ENCODE results near the gene HJV. TPM values are rescaled to one million over a fixed set of nuclear protein-coding genes. Genes with fewer than 3 reads are reported as not detected.
A peak's percentile ranks its signal among the peaks of the same experiment; 100 is the strongest.

Gene HJV
- total and polyA plus RNA-seq, 2 donors (not counting 1 experiment from before 2014, with no cell fraction given) = not detected

- peak overlapping the region; percentile 66 for H2AFZ ChIP-seq (ENCODE audit: low read length)
- DNase-seq (ENCODE audit: low read depth in 2 of 2) = no peak
- H3K4me3 ChIP-seq (replicated peaks in 1 of 4; ENCODE audit: control extremely low read depth in 1 of 4, insufficient read depth in 1 of 4, low read depth in 3 of 4, low read length in 4 of 4) = no peak overlapping the region
- no peak overlapping the region for H3K27ac ChIP-seq (ENCODE audit: insufficient read depth, low read length)
- H3K9ac ChIP-seq (ENCODE audit: insufficient read depth, low read length) = no peak overlapping the region
- H4K20me1 ChIP-seq (ENCODE audit: control insufficient read depth, extremely low read depth, insufficient read depth, low read length) = no peaks in the 10 kb centered on the region
- H3K27me3 ChIP-seq (ENCODE audit: control insufficient read depth, insufficient read depth, low read length) = no peaks in the 10 kb centered on the region
- H3K79me2 ChIP-seq (ENCODE audit: control insufficient read depth, insufficient read depth, low read length) = no peaks in the 10 kb centered on the region
- no peaks in the 10 kb centered on the region for H3K36me3 ChIP-seq (ENCODE audit: control insufficient read depth, insufficient read depth, low read length)
- no peaks in the 10 kb centered on the region for H3K9me3 ChIP-seq (ENCODE audit: control insufficient read depth, insufficient read depth, low read depth, low read length)
- no peak for TF ChIP-seq EZH2 (IDR thresholded peaks at IDR 0.05; ENCODE audit: low read length, missing control alignments)
- TF ChIP-seq CTCF (conservative IDR thresholded peaks at IDR 0.05 in 1 of 2, IDR thresholded peaks at IDR 0.05 in 1 of 2; ENCODE audit: low read depth in 1 of 2, low read length in 2 of 2) = no peak
- peak overlapping the region; percentile 66 for H3K4me2 ChIP-seq (ENCODE audit: extremely low read depth, insufficient read depth, low read length)
- peaks cover 12% of the 10 kb centered on the region for H3K4me1 ChIP-seq (ENCODE audit: control insufficient read depth, extremely low read depth, insufficient read depth, low read length)
Measured at GRCh38 chr1:145985129-145985501, 36.4 kb downstream of the HJV start.

GRCh38 chr1:145983960-145984830 is 37.3 kb downstream of the HJV start:
- Histone ChIP-seq H3K4me1 (ENCODE audit: control insufficient read depth, extremely low read depth, insufficient read depth, low read length) (peaks cover 16% of the 10 kb centered on the region), H3K27ac (ENCODE audit: insufficient read depth, low read length) (no peak overlapping the region), H3K9me3 (ENCODE audit: control insufficient read depth, insufficient read depth, low read depth, low read length) (no peaks in the 10 kb centered on the region), H3K36me3 (ENCODE audit: control insufficient read depth, insufficient read depth, low read length) (no peaks in the 10 kb centered on the region), H4K20me1 (ENCODE audit: control insufficient read depth, extremely low read depth, insufficient read depth, low read length) (no peaks in the 10 kb centered on the region), H3K79me2 (ENCODE audit: control insufficient read depth, insufficient read depth, low read length) (no peaks in the 10 kb centered on the region), H3K27me3 (ENCODE audit: control insufficient read depth, insufficient read depth, low read length) (no peaks in the 10 kb centered on the region), H3K4me2 (ENCODE audit: extremely low read depth, insufficient read depth, low read length) (no peak overlapping the region), H3K9ac (ENCODE audit: insufficient read depth, low read length) (no peak overlapping the region), H2AFZ (ENCODE audit: low read length) (no peak overlapping the region), H3K4me3 (replicated peaks in 1 of 4; ENCODE audit: control extremely low read depth in 1 of 4, insufficient read depth in 1 of 4, low read depth in 3 of 4, low read length in 4 of 4) (no peak overlapping the region)
- no peak for DNase-seq (ENCODE audit: low read depth in 2 of 2)
- no peak for TF ChIP-seq EZH2 (IDR thresholded peaks at IDR 0.05; ENCODE audit: low read length, missing control alignments)
- TF ChIP-seq CTCF (conservative IDR thresholded peaks at IDR 0.05 in 1 of 2, IDR thresholded peaks at IDR 0.05 in 1 of 2; ENCODE audit: low read depth in 1 of 2, low read length in 2 of 2) = no peak

DNA sequence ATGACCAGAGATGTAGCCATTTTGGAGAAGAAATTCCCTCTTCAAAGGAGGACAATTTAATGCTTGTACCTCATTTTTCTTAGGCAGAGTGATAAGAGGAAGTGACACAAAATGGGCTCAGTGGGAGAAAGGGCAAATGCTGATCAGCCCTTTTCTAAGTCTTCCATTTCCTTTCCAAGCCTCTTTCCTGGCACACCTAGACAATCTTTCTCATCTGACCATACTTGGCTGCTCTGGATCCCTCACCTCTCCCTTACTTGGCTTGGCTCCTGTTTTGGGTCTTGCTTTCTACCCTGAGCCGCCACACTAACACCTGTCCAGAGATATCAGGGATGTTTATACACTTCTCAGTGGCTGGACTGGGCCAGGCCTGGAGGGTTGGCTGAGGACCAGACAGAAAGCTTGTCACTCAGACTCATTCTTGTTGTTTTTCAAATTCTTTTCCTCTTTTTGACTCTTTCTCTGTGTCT is 38.3 kb downstream of the HJV start:
- Histone ChIP-seq H3K27me3 (ENCODE audit: control insufficient read depth, insufficient read depth, low read length) (no peaks in the 10 kb centered on the region), H3K4me3 (replicated peaks in 1 of 4; ENCODE audit: control extremely low read depth in 1 of 4, insufficient read depth in 1 of 4, low read depth in 3 of 4, low read length in 4 of 4) (no peak overlapping the region), H3K4me1 (ENCODE audit: control insufficient read depth, extremely low read depth, insufficient read depth, low read length) (peaks cover 24% of the 10 kb centered on the region), H3K9me3 (ENCODE audit: control insufficient read depth, insufficient read depth, low read depth, low read length) (no peaks in the 10 kb centered on the region), H3K27ac (ENCODE audit: insufficient read depth, low read length) (no peak overlapping the region), H3K79me2 (ENCODE audit: control insufficient read depth, insufficient read depth, low read length) (no peaks in the 10 kb centered on the region), H3K4me2 (ENCODE audit: extremely low read depth, insufficient read depth, low read length) (no peak overlapping the region), H4K20me1 (ENCODE audit: control insufficient read depth, extremely low read depth, insufficient read depth, low read length) (no peaks in the 10 kb centered on the region), H2AFZ (ENCODE audit: low read length) (no peak overlapping the region), H3K9ac (ENCODE audit: insufficient read depth, low read length) (no peak overlapping the region), H3K36me3 (ENCODE audit: control insufficient read depth, insufficient read depth, low read length) (no peaks in the 10 kb centered on the region)
- DNase-seq (ENCODE audit: low read depth in 2 of 2) = no peak
- no peak for TF ChIP-seq EZH2 (IDR thresholded peaks at IDR 0.05; ENCODE audit: low read length, missing control alignments)
- no peak for TF ChIP-seq CTCF (conservative IDR thresholded peaks at IDR 0.05 in 1 of 2, IDR thresholded peaks at IDR 0.05 in 1 of 2; ENCODE audit: low read depth in 1 of 2, low read length in 2 of 2)
